NCI-H1930 (cell line): ENCODE results near the gene TYSND1.
A peak's percentile ranks its signal among the peaks of the same experiment; 100 is the strongest.
"Not testable (repeated sequence)": the region's sequence is repeated elsewhere in the genome, so short reads cannot be mapped to it uniquely, and the experiment has no call there.

Experiments used
- DNase-seq, 2 experiments: peaks; one replicate each; lab custom pipeline; 2025; lab: John Stamatoyannopoulos, UW

The TYSND1 gene

GRCh38 chr10:70146489-70147258 is at the start of gene TYSND1:
TYSND1 (minus strand) TSS chr10:70146700; CDS start chr10:70146586, 114 bp downstream.
- DNase-seq = peak; percentile 89 to 92

- DNase-seq = no peak
Measured at GRCh38 chr10:70193391-70193844, 46.9 kb upstream of the TYSND1 start.

GRCh38 chr10:70192326-70192968 is 45.9 kb upstream of the TYSND1 start:
- DNase-seq = no peak

- DNase-seq = no peak
Measured at GRCh38 chr10:70191972-70192305, 45.4 kb upstream of the TYSND1 start.

GRCh38 chr10:70191161-70191971 is 44.9 kb upstream of the TYSND1 start:
- no peak for DNase-seq

GRCh38 chr10:70190581-70190980 is 44.1 kb upstream of the TYSND1 start:
- no peak for DNase-seq

GRCh38 chr10:70190102-70190501 is 43.6 kb upstream of the TYSND1 start:
- DNase-seq = no peak

GRCh38 chr10:70188768-70189167 is 42.3 kb upstream of the TYSND1 start:
- no peak for DNase-seq

- DNase-seq = no peak
Measured at GRCh38 chr10:70186571-70186970, 40.1 kb upstream of the TYSND1 start.

GRCh38 chr10:70186090-70186489 is 39.6 kb upstream of the TYSND1 start:
- no peak for DNase-seq

- DNase-seq = no peak
Measured at GRCh38 chr10:70183304-70183703, 36.8 kb upstream of the TYSND1 start.

GRCh38 chr10:70179209-70179608 is 32.7 kb upstream of the TYSND1 start:
- DNase-seq = not testable (repeated sequence)

- no peak for DNase-seq
Measured at GRCh38 chr10:70178139-70178725, 31.7 kb upstream of the TYSND1 start.

GRCh38 chr10:70176441-70176840 is 29.9 kb upstream of the TYSND1 start:
- DNase-seq = no peak

- no peak for DNase-seq
Measured at GRCh38 chr10:70175516-70175915, 29.0 kb upstream of the TYSND1 start.

GRCh38 chr10:70174058-70174741 is 27.7 kb upstream of the TYSND1 start:
- DNase-seq = no peak

- DNase-seq = no peak
Measured at GRCh38 chr10:70169649-70170364, 23.3 kb upstream of the TYSND1 start.

GRCh38 chr10:70169011-70169410 is 22.5 kb upstream of the TYSND1 start:
- DNase-seq = no peak

- DNase-seq = no peak
Measured at GRCh38 chr10:70167246-70167645, 20.7 kb upstream of the TYSND1 start.

GRCh38 chr10:70166394-70166793 is 19.9 kb upstream of the TYSND1 start:
- no peak for DNase-seq

- no peak for DNase-seq
Measured at GRCh38 chr10:70164163-70164562, 17.7 kb upstream of the TYSND1 start.
